Gastrocnemius medialis (tissue), 4 donors: Measurements from ENCODE around the gene OGFRL1.

Experiments
- CTCF ChIP-seq, 5 experiments: fragments of 450-650 bp in 3 of 5; fragments of 200-600 bp in 2 of 5; sonication (generic) in 2 of 5; IDR thresholded peaks in 4 of 5; conservative IDR thresholded peaks in 1 of 5; 1 replicate in 4 of 5; 2 replicates in 1 of 5; pipeline ENCODE4 v1.5.1; 2016 to 2019; ENCODE audit warnings: antibody characterized with exemption in 5 of 5, mild to moderate bottlenecking in 3 of 5, moderate library complexity in 3 of 5
- POLR2A ChIP-seq, 2 donors: fragments of 450-650 bp; IDR thresholded peaks; one replicate each; pipeline ENCODE4 v1.6.1; 2017; ENCODE audit warnings: antibody characterized with exemption in 2 of 2, mild to moderate bottlenecking in 2 of 2, moderate library complexity in 2 of 2

GRCh38 chr6:71324194-71324785 lies 35.7 kb downstream of the OGFRL1 start:
- TF ChIP-seq CTCF (IDR thresholded peaks at IDR 0.05 in 4 of 5, conservative IDR thresholded peaks at IDR 0.05 in 1 of 5) (no peak), POLR2A (IDR thresholded peaks at IDR 0.05) (no peak)
